Fibroblast of skin of right quadriceps (primary cell): ENCODE measurements around the gene FIP1L1.
"Not testable (repeated sequence)": the region's sequence is repeated elsewhere in the genome, so short reads cannot be mapped to it uniquely, and the experiment has no call there.

Source experiments
- DNase-seq: peaks from one replicate; pipeline ENCODE4 v3.0.0-alpha.2; 2013

FIP1L1 gene

GRCh38 chr4:53378171-53378482, 686 bp downstream of the FIP1L1 start:
- no peak for DNase-seq

- peak; percentile 42 for DNase-seq
These were observed 2.8 kb downstream of the FIP1L1 start for GRCh38 chr4:53380221-53380620.

GRCh38 chr4:53409479-53409878, 32.0 kb downstream of the FIP1L1 start:
- DNase-seq: not testable (repeated sequence)

GRCh38 chr4:53419208-53419607, 41.8 kb downstream of the FIP1L1 start:
- DNase-seq: no peak

GRCh38 chr4:53421791-53422190, 44.4 kb downstream of the FIP1L1 start:
- DNase-seq: no peak

GRCh38 chr4:53422367-53422766, 44.9 kb downstream of the FIP1L1 start:
- DNase-seq: no peak

GRCh38 chr4:53424280-53424679, 46.8 kb downstream of the FIP1L1 start:
- no peak for DNase-seq

GRCh38 chr4:53427366-53427765, 49.9 kb downstream of the FIP1L1 start:
- no peak for DNase-seq

GRCh38 chr4:53431052-53431451, 53.6 kb downstream of the FIP1L1 start:
- DNase-seq: no peak

GRCh38 chr4:53432528-53433424, 55.3 kb downstream of the FIP1L1 start:
- DNase-seq: no peak

GRCh38 chr4:53436251-53436650, 58.8 kb downstream of the FIP1L1 start:
- no peak for DNase-seq

GRCh38 chr4:53441564-53441963, 64.1 kb downstream of the FIP1L1 start:
- no peak for DNase-seq

GRCh38 chr4:53444954-53445353, 67.5 kb downstream of the FIP1L1 start:
- no peak for DNase-seq

GRCh38 chr4:53450773-53451172, 73.3 kb downstream of the FIP1L1 start:
- peak; percentile 22 for DNase-seq

GRCh38 chr4:53453385-53453784, 75.9 kb downstream of the FIP1L1 start:
- no peak for DNase-seq

GRCh38 chr4:53455766-53456165, 78.3 kb downstream of the FIP1L1 start:
- no peak for DNase-seq

GRCh38 chr4:53456178-53456577, 78.7 kb downstream of the FIP1L1 start:
- no peak for DNase-seq

GRCh38 chr4:53459548-53459947, 82.1 kb downstream of the FIP1L1 start:
- peak; percentile 53 for DNase-seq

- no peak for DNase-seq
These were observed 83.8 kb downstream of the FIP1L1 start for GRCh38 chr4:53461244-53461643.

GRCh38 chr4:53463340-53463739, 85.9 kb downstream of the FIP1L1 start:
- peak; percentile 29 for DNase-seq

GRCh38 chr4:53465281-53465680, 87.8 kb downstream of the FIP1L1 start:
- no peak for DNase-seq

GRCh38 chr4:53465891-53466290, 88.5 kb downstream of the FIP1L1 start:
- DNase-seq: no peak

GRCh38 chr4:53466576-53466975, 89.1 kb downstream of the FIP1L1 start:
- DNase-seq: not testable (repeated sequence)

GRCh38 chr4:53476232-53477037, 99.0 kb downstream of the FIP1L1 start:
- peak; percentile 99 for DNase-seq
